Femur (tissue), 1 donor: Measurements from ENCODE around the gene SULT6B1.
"Not testable (repeated sequence)": the region's sequence is repeated elsewhere in the genome, so short reads cannot be mapped to it uniquely, and the experiment has no call there.

Experiments
- DNase-seq: peaks from one replicate; pipeline ENCODE4 v3.0.0-alpha.2; 2017

The SULT6B1 gene

DNA sequence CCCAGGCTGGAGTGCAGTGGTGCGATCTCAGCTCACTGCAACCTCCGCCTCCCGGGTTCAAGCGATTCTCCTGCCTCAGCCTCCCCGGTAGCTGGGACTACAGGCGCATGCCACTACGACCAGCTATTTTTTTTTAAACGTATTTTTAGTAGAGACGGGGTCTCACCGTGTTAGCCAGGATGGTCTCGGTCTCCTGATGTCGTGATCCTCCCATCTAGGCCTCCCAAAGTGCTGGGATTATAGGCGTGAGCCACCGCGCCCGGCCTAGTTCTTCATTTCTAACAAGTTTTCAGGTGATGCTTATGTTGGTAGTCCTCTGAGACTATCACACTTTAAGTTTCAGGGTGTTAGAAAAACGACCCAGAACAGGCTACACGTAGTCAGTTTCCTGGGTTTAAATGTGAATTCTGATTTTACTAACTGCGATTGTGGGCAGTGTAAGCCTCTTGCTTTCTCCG, 7.4 kb upstream of the SULT6B1 start:
- DNase-seq: not testable (repeated sequence)

DNA sequence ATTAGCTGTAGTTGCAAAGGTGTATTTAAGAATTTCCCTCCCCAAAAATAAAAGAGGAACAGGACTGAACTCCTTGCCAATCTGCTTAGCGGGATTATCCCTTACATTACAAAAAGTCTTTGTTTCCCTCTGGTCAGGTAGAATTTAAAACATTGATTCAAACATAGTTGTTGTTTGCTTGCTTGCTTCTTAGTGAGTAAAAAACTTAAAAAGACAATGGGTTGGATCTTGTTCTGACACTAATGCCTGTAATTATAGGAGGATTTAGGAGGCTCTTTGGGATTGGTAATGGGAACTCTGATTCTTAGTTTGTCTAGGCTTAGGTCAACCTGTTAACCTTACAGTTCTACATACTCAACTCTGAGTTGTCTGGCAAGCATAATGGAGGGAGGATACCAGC, 4.1 kb upstream of the SULT6B1 start:
- no peak for DNase-seq

DNA sequence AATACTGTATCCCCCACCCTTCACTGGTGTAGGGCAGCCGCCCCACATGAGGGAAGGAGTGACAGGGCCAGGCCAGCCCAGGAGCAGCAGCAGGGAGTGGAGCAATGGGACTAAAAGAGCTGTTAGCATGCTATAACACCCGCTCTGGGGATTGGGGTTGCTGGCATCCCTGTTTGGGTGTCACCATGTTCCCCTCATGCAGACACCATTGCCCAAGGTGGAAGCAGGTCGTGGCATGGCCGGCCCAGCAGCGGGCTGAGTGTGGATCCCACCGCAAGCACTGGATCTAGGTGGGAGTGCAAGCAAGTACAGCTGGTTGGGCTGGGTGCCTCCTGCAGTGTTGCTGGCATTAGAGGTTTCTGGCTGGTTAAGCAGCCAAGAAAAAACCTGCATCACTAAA, 3.3 kb upstream of the SULT6B1 start:
- no peak for DNase-seq

DNA sequence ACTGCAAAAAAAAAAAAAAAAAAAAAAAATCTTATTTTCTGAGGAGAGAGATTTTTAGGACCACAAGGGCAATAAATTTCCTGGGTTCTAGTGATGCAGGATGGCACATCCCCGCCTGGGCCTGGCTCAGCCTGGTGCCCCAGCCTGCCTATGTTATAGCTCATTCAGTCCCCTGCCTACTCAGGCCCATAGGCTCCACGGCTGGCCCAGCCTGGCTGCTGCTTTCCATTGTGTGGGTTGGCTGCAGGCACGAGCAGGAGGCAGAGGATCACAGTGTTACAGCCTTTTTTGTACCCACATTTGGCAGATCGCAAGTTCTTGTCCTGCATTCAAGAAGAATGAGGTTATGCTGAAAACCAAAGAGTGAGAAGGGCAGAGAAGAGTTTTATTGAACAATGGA, 2.8 kb upstream of the SULT6B1 start:
- no peak for DNase-seq

DNA sequence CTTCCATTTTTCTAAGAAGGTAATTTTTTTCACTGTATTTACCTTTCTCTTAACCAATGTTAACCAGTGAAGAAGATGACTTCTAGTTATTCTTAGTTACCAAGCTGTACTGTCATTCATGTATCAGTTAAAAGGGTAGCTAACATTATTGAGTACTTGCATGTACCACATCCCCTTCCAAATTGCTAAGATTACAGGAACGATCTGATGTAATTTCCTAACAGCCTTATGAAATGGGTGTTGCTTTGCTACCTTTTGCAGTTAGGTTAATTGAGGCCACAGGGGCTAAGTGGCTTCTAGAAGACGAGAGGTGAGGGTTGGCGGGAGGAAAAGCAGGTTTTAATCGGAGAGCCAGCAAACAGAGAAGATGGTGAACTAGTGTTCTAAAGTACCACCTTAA, 1.8 kb upstream of the SULT6B1 start:
- no peak for DNase-seq

DNA sequence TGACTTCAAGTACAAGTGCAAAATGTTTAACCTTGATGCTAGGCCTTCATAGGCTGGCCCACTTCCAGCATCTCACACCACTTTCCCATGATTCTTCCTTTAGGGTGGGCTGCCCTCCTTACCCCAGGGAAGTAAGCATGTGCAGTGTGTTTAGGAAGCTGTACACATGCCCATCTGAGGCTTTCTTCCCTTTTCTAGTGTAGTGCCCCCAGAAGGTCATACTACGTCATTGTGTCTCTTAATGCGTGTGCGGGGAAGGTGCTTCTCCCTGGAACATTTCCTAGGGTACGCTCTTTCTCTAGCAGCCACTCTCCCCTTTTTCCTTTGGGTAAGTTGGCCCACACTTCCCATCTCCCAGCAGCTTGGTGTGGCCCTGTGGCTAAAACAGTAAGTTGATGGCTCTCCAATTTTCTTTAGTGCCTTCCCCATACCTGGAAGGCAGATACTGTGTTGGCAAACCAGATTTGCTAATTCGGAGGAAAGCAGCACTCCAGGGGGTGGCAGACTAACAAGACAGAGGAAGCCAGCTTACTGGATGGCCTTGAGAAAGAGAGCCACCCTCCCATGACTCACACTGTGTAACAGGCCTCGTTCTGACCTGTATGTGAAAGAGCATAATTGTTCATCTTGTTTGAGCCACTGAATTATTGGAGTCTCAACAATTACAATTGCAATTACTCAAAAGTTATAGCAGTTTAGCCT, 1.1 kb upstream of the SULT6B1 start:
- DNase-seq: no peak

DNA sequence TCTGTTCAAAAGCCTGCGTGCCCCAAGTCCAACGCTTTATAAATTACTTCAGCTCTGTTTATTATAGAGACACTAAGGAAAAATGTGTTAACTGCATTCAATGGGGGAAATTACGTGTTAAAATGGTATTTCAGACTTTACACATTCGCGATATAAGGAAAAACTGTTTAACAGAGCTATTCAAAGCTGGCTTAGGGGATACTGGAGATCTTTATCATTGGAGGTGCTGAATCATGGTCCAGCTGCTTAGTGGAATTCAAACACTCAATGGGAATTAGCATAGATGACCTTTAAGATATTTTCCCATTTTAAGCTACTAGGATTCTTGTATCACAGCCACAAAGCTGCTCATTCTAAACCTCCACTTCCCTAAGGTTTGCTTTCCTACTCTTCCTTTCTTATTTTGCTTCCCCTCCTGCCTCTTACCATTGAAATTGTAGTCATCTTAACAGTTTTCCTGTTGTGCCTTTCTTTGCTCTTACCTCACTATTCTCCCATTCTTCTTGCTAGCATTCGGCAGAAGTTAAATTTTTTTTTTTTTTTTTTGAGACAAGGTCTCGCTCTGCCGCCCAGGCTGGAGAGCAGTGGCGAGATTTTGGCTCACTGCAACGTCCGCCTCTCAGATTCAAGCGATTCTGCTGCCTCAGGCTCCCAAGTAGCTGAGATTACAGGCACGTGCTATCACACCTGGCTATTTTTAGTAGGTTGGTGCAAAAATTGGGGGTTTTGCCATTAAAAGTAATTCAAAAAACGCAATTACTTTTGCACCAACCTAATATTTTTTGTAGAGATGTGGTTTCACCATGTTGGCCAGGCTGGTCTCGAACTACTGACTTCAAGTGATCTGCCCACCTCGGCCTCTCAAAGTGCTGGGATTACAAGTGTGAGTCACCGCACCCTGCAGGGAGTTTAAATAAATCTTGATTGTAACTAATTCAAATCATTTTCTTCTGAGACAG, 6.5 kb downstream of the SULT6B1 start:
- no peak for DNase-seq

DNA sequence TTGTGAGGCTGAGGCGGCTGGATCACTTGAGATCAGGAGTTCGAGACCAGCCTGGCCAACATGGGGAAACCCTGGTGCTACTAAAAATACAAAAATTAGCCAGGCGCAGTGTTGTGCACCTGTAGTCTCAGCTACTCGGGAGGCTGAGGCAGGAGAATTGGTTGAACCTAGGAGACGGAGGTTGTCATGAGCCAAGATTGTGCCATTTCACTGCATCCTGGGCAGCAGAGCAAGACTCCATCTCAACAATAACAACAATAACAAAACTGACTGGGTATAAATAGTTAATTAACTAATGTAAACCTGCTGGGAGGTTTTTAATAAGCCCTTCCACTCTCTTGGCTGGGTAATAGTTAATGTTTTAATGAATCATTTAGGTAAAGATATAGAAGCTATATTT, 7.8 kb downstream of the SULT6B1 start:
- DNase-seq: no peak

DNA sequence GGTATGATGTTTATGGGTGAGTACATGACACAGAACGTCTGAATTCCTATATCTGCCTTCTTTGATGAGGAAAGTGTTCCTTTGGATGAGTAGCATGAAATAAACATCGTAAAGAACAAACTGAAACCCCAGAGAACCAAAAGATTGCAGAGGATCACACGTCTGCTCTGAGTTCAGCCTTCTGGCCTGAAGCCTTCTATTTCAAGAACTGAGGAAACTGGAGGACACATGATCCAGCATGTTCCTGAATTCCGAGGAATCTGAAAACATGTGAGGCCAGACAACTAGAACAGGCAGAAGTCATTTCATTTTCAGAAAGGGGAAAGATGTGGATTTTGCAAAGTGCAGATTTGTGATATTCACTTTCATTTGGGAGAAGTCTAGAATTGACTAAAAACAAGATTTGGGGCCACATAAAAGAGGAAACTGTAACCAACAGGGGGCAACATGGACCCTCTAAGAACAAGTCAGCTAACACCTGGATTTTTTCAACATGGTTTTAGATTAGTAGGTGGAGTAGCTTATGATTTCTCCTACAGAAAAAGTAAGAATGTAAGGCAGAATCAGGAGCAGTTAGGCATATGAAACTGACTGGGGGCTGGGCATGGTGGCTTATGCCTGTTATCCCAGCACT, 8.3 kb downstream of the SULT6B1 start:
- no peak for DNase-seq

DNA sequence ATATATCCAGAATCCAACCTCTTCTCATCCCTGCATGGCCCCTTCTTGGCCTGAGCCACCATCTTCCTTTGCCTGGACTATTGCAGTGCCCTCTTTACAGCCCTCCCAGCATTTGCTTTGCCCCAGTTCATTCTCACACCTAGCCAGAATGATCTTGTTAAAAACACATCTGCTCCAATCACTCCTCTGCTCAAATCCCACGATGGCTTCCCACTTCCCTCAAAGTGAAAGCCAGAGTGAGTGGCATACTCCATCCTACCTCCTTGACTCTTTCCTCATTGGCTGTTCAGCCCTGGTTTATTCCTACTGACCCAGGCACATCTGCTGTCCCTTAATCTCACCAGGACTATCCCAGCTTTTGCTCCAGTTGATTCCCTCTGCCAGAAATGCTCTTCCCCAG, 14.7 kb downstream of the SULT6B1 start:
- DNase-seq: no peak

DNA sequence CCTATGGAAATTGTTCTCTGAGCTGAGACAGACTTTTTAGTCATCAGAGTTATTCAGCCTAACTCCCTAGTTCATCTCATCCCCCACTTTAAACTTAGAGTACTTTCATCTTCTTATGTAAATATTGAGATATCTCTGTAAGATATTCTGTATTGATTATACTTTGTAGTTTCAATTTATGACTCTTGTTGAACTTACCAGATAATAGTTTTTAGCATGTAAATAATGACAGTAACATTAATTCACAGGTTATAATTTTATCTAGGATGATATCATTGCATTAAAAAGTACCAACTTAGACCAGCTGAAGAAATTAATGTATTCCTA, 16.9 kb downstream of the SULT6B1 start:
- no peak for DNase-seq

DNA sequence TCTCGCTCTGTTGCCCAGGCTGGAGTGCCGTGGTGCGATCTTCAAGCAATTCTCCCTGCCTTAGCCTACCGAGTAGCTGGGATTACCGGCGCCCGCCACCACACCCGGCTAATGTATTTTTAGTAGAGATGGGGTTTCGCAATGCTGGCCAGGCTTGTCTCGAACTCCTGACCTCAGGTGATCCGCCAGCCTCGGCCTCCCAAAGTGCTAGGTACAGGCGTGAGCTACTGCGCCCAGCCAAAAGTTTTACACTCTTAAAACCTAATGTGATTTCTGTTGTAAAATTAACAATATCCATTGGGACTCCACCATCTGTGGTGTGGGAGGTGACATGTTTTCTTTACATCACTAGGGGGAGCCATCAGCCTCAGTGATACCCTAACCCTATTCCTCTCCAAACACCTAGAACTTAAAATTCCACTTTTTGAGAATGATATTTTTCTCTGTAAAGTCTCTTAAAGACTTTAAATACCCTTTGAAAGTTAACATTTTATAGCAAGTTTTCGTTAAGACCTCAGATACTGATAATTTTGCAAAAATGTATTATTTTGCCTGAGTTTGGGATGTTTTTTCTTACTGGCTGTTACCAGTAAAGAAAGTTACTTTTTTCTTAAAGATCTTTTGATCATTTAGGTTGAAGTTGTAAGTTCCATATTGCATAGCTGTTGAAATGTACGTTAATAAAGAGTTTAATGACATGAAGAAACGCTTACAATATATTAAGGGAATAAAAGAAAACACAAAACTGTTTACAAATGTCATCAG, 20.1 kb downstream of the SULT6B1 start:
- no peak for DNase-seq

DNA sequence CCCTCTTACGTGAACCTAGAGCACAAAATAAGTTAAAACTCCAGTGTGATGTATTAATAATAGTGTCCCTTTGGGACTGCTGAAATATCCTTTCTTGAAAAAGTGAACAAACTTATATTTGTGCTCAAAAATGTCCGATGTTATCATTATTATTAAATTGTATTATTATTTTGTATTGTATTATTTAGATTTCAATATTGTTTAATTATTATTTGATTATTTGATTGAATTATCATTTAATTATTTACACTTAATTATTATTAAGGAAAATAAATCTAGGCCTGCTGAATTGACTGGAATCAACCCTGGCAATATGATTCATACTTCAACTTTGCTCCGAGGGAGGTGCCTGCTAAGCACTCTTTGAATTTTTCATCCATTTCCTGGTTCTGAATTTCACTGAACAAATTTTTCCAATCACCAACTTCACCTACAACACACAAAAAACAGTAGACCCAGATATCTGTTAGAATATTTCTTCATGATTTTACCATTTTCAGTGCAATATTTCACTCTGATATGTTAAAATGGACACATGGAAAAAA, 20.8 kb downstream of the SULT6B1 start:
- DNase-seq: no peak

DNA sequence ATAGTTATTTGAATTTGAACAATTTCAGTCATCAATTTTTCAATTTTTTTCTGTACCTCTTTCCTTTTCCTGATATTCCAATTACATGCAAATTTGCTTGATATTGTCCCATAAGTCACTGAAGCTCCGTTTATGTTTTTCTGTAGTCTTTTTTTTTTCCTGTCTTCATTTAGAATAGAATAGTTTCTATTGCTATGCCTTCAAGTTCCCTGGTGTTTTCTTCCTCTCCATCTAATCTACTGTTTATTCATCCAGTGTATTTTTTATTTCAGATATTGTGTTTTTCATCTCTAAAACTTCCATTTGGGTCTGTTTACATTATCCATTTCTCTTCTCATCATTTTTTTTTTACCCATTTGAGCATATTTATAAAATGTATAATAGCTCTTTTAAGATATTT, 23.7 kb downstream of the SULT6B1 start:
- no peak for DNase-seq

DNA sequence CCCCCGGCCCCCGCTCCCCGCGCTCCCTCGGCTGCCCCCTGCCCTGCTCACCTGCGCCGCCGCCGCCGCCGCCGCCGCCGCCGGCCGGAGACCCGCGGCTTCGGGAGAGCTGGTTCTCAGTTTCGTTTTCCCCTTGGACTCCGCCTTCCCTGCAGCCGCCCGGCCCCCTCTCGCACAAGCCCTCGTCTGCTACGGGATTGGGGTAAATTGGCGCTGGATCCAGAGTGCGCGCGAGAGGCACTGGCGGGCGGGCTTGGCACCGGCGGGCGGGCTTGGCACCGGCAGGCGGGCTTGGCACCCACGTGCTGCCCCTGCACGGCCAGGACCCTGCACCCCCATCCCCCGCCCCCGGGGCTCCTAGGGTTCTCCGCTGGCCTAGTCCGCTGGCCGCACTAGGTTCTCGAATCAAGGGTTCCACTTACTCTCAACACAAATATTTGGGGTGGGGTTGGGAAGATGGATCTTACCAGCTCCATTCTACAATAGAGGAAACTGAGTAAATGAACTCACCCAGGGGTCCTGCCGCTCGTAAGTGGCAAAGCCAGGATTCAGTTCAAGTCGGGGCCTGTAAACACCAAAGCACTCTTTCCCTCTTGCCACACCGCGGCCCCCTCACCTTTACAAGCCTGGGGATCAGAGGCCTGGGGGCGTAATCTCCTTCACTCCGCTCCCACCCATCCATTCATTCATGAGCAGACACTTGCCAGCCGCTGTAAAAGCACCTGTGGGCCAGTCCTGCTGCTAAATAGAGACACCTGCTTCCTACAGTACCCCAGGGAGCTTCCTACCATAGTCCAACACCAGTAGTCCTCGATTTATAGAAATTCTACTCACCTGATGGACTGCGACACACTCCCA, 31.4 kb downstream of the SULT6B1 start, which contains the start of gene EIF2AK2:
TSS of gene EIF2AK2 (minus strand) at position 124 of the 858 bp plus-strand sequence. CDS start 9,174 bp downstream, outside the sequence.
- DNase-seq: peak; percentile 93

DNA sequence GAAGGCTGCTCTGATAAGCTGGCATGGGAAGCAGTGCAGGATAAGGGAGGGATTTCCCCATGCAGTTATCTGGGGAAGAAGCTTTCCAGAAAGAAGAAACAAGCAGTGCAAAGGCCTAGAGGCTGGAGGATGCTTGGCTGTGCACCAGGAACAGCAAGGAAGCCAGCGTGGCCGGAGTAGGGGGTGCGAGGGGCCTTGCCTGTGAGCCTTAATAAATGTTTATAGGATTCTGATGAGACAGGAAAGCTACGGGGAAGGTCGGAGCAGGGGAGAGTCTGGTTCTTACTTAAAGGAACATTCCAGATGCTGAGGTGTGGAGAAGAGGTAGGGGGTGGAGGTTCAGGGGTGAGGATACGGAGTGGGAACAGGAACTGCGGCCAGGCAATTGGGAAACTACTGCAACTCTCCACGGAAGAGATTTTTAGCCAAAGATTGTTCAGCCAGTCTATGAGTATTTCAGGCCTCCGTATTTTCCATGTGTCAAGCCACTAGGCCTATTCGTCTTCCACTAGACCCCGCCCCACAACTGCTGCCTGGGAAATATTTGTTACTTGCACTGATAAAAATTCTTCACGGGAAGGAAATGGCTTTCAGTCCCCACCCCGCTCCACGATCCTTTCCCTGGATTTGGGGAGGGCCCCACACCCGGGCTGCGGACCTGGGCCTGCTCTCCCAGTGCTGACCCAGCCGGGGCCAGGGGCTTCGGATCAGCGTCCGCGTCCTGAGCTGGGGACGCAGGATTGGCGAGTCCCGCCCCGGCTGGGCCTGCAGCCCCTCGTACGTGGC, 32.2 kb downstream of the SULT6B1 start:
- DNase-seq: peak; percentile 83

DNA sequence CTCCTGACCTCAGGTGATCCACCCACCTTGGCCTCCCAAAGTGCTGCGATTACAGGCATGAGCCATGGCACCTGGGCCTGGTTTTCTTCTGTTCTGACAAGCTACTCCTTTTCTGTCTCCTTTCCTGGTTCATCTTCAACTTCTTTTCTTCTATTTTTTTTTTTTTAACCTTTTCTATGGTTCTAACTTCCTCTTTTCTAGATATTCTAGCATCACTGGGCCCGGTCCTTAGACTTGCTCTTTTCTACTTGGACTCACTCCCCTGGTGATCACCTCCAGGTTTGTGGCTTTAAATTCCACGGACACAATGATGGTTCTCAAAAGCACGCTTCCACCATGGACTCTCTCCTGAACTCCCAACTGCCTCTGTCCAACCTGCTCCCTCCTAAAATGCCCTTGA, 33.7 kb downstream of the SULT6B1 start:
- DNase-seq: no peak

DNA sequence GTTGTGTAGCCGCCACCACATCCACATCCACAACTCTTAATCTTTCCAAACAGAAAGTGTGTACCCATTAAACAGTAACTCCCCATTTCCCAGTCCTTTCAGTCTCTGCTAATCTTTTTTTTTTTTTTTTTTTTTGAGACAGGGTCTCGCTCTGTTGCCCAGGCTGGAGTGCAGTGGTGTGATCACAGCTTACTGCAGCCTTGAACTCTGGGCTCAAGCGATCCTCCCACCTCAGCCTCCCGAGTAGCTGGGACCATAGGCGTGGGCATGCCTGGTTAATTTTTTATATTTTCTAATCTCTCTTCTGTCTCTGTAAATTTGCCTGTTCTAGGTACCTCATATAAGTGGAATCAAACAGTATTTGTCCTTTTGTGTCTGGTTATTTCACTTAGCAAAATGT, 35.2 kb downstream of the SULT6B1 start:
- DNase-seq: no peak

DNA sequence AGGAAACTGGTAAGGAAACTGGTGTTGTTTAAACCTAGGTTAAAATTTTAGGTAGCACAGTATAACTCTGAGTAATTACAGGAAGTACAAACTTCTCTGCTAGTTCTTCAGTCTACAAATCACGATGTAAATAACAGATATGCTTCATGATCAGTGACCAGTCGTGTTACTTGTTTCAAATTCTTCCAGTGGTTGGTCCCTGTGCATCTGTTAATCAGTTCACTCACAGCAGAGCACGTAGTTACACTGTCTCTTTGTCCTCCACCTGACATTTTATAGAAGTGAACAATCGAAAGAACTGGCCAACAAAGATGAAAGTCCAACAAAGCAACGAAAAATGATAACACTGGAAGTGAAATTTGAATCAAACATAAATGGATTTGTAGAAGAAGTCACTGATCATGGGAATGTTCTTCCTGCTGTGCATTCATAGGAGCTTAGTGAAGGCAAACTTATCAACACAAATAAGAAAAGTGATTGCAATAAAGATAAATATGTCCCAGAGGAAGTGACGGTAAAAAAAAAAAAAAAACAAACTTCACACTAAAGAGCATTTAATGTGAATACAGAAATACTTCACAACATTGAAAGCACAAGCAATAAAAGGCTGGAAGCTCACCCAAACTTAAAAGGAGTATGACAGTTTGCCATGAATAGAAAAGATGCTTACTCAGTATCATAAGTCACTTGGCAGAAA, 38.7 kb downstream of the SULT6B1 start:
- no peak for DNase-seq

DNA sequence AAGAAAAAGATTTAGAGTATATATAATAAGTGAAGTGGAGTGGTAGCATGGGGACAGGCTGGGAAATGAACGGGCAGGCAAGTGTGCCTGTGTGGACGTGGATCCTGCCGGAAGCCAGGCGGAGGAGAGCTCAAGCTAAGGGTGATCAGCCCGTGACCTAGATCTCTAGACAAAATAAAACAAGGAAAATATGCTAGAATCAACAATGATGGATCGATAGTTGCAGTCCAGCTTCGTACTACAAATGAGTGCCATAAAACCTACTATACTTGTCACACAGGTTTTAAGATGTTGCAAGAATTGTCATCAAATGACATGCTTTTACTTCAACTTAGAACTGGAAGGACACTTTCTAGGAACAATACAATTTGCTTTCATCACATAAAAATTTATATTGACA, 40.1 kb downstream of the SULT6B1 start:
- DNase-seq: no peak
